ENCODE measurements around the gene AGAP3. TPM values are rescaled to one million over a fixed set of nuclear protein-coding genes. Genes with fewer than 3 reads are reported as not detected.

AGAP3 gene
- total and polyA plus RNA-seq, 11 donors, result 30.3 to 83.7 (median 55.6) TPM

DNA sequence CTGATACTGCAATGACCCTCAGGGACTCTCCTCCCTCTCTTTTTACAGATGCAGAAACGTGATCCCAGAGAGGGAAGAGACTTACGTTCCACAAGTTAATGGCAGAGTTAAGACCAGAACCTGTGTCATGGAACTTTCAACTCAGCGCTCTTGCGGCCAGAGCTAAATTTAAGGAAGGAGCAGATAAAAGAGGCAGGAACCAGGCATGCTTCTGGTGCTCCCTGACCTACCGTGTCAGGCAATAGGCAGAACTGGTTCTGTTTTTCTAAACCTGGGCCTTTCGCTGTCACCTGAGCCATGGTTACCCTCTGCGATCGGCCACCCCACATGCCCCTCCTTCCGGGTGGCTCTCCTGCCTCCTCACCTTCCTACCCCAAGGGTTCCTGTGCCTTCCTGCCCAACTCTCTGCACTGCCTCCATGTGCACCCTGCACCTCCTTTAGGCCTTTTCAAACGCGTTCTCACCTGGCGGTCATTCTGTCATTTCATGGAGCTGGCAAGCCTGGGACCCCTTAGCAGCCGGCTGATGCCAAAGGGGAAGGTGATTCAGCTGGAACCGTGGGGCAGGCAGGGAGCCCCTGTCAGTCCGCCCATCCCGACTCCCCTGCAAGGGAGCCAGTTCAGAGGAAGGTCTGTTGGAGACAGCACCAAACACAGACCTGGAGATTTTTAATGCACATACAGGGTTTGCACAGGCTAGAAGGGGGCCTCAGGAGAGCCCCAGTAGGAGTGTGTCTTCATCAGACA is 88.9 kb downstream of the AGAP3 start:
- Histone ChIP-seq H3K4me1 (peaks cover 0 to 11% (median 0%) of the 10 kb centered on the region in 12 donors), H3K9me3 (no peaks in the 10 kb centered on the region), H3K4me3 (no peak overlapping the region), H3K27ac (no peak overlapping the region), H3K36me3 (peaks cover 0 to 2% (median 0%) of the 10 kb centered on the region in 9 donors), H3K27me3 (peaks cover 0 to 31% (median 0%) of the 10 kb centered on the region in 9 donors)
- TF ChIP-seq CTCF (IDR thresholded peaks at IDR 0.05) (no peak), POLR2A (IDR thresholded peaks at IDR 0.05) (no peak)
- WGBS, 4 donors, result 68 to 75% (median 75%) methylated on average over 13 to 16 of the region's 16 CpGs
- intact Hi-C loops (cut with DNase I), result loop anchor here in 3 of 10 donors (10.0 kb wide), 2 partner anchors 130 to 280 kb away; no protein-coding TSS in a partner anchor
- ATAC-seq, result no peak
- no peak for DNase-seq

- Histone ChIP-seq H3K4me3 (no peak overlapping the region), H3K9me3 (no peaks in the 10 kb centered on the region), H3K27me3 (peaks cover 0 to 30% (median 0%) of the 10 kb centered on the region in 9 donors), H3K36me3 (peaks cover 0 to 4% (median 0%) of the 10 kb centered on the region in 9 donors), H3K27ac (no peak overlapping the region), H3K4me1 (peaks cover 0 to 7% (median 0%) of the 10 kb centered on the region in 12 donors)
- ATAC-seq, result no peak
- no peak for TF ChIP-seq CTCF (IDR thresholded peaks at IDR 0.05)
- no peak for TF ChIP-seq POLR2A (IDR thresholded peaks at IDR 0.05)
- intact Hi-C loops (cut with DNase I), result loop anchor here in 3 of 10 donors (10.0 kb wide), 2 partner anchors 129 to 281 kb away; no protein-coding TSS in a partner anchor
- WGBS, 4 donors, result 84 to 87% (median 85%) methylated on average over 19 to 23 of the region's 23 CpGs
- DNase-seq, result peak in 1 of 5 donors; percentile 50
Measured at GRCh38 chr7:151175793-151176311, 89.6 kb downstream of the AGAP3 start.

DNA sequence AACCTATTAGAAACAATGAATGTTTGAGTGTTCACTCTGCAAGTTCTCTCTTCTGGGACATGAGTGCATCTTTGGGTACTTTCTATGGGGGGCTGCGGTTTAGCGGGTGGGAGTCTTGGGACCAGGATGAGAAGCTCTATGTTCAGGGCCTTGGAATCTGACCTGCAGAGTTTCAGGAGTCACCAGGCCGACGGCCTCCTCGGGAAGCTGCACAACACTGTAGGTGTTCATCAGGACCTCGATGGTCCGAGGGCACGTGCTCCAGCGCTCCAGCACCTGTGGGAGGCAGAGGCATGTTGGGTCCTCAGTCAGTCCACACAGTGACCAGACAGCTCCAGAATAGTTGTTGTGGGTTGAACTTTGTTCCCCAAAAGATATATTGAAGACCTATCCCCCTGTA is 90.1 kb downstream of the AGAP3 start:
- ATAC-seq (no peak), DNase-seq (no peak)
- no peak overlapping the region for H3K27ac ChIP-seq
- intact Hi-C loops (cut with DNase I), result loop anchor here in 3 of 10 donors (10.0 kb wide), 2 partner anchors 128 to 282 kb away; no protein-coding TSS in a partner anchor
- TF ChIP-seq POLR2A (IDR thresholded peaks at IDR 0.05) (no peak), CTCF (IDR thresholded peaks at IDR 0.05) (no peak)
- H3K4me3 ChIP-seq, result no peak overlapping the region
- WGBS, 4 donors, result 88 to 95% (median 90%) methylated on average over 6 to 9 of the region's 9 CpGs
- no peaks in the 10 kb centered on the region for H3K9me3 ChIP-seq
- H3K36me3 ChIP-seq, result peaks cover 0 to 7% (median 0%) of the 10 kb centered on the region in 9 donors
- H3K4me1 ChIP-seq, result peaks cover 0 to 7% (median 0%) of the 10 kb centered on the region in 12 donors
- peaks cover 0 to 30% (median 0%) of the 10 kb centered on the region in 9 donors for H3K27me3 ChIP-seq

GRCh38 chr7:151177310-151177709 is 91.0 kb downstream of the AGAP3 start:
- TF ChIP-seq POLR2A (IDR thresholded peaks at IDR 0.05), result no peak
- TF ChIP-seq CTCF (IDR thresholded peaks at IDR 0.05), result no peak
- intact Hi-C loops (cut with DNase I), result loop anchor here in 3 of 10 donors (10.0 kb wide), 2 partner anchors 127 to 283 kb away; no protein-coding TSS in a partner anchor

More at GRCh38 chr7:151177310-151177709, 91.0 kb downstream of the AGAP3 start:
- ATAC-seq (no peak), DNase-seq (no peak)
- H3K27ac ChIP-seq, result no peak overlapping the region
- peaks cover 0 to 7% (median 0%) of the 10 kb centered on the region in 9 donors for H3K36me3 ChIP-seq
- H3K27me3 ChIP-seq, result peaks cover 0 to 30% (median 0%) of the 10 kb centered on the region in 9 donors
- peaks cover 0 to 7% (median 0%) of the 10 kb centered on the region in 12 donors for H3K4me1 ChIP-seq
- WGBS, 4 donors, result 91 to 100% (median 94%) methylated on average over 1 of the region's 1 CpG; no CpG with 5 or more reads in 1 of the 4 donors
- H3K4me3 ChIP-seq, result no peak overlapping the region
- H3K9me3 ChIP-seq, result no peaks in the 10 kb centered on the region
